ENCODE results near the gene UBTF.

GRCh38 chr17:44176671-44177501, 42.6 kb downstream of the UBTF start:
- TF ChIP-seq ZNF70 (CRISPR knock-in tag; IDR thresholded peaks at IDR 0.05), result no peak
- TF ChIP-seq ISL1 (CRISPR knock-in tag; IDR thresholded peaks at IDR 0.05), result no peak
- TF ChIP-seq, protein P1, sequence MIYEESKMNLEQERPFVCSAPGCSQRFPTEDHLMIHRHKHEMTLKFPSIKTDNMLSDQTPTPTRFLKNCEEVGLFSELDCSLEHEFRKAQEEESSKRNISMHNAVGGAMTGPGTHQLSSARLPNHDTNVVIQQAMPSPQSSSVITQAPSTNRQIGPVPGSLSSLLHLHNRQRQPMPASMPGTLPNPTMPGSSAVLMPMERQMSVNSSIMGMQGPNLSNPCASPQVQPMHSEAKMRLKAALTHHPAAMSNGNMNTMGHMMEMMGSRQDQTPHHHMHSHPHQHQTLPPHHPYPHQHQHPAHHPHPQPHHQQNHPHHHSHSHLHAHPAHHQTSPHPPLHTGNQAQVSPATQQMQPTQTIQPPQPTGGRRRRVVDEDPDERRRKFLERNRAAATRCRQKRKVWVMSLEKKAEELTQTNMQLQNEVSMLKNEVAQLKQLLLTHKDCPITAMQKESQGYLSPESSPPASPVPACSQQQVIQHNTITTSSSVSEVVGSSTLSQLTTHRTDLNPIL (CRISPR knock-in tag; IDR thresholded peaks at IDR 0.05; ENCODE audit: low read depth), result no peak
- TF ChIP-seq, protein P2, sequence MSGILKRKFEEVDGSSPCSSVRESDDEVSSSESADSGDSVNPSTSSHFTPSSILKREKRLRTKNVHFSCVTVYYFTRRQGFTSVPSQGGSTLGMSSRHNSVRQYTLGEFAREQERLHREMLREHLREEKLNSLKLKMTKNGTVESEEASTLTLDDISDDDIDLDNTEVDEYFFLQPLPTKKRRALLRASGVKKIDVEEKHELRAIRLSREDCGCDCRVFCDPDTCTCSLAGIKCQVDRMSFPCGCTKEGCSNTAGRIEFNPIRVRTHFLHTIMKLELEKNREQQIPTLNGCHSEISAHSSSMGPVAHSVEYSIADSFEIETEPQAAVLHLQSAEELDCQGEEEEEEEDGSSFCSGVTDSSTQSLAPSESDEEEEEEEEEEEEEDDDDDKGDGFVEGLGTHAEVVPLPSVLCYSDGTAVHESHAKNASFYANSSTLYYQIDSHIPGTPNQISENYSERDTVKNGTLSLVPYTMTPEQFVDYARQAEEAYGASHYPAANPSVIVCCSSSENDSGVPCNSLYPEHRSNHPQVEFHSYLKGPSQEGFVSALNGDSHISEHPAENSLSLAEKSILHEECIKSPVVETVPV (CRISPR knock-in tag; IDR thresholded peaks at IDR 0.05), result no peak
- TF ChIP-seq PATZ1 (CRISPR knock-in tag; IDR thresholded peaks at IDR 0.05; ENCODE audit: borderline replicate concordance), result no peak
- TF ChIP-seq ARNTL (CRISPR knock-in tag; IDR thresholded peaks at IDR 0.05; ENCODE audit: borderline replicate concordance, low read depth), result no peak
- no peak for TF ChIP-seq ZFP30 (CRISPR knock-in tag; IDR thresholded peaks at IDR 0.05)

Data from SK-N-SH treated with all-trans-retinoic acid at 6 μM for 48 hours (cell line).